Natural killer cell (primary cell): Measurements from ENCODE around the gene DEPP1. TPM values are rescaled to one million over a fixed set of nuclear protein-coding genes. Genes with fewer than 3 reads are reported as not detected.
"Not testable (repeated sequence)": the region's sequence is repeated elsewhere in the genome, so short reads cannot be mapped to it uniquely, and the experiment has no call there.

Experiments
- ATAC-seq, 3 donors: fragments of 150-1000 bp in 2 of 3; fragments of 200-7000 bp in 1 of 3; cut with Tn5 transposase; 1 replicate in 1 of 3; 2 replicates in 2 of 3; pipeline ENCODE4 v1.10.0; 2021; ENCODE audit warnings: mild to moderate bottlenecking in 2 of 3, moderate library complexity in 2 of 3
- DNase-seq, 2 donors: peaks; one replicate each; pipeline versions ENCODE4 v3.0.0 to v3.0.0-alpha.2; 2013 to 2021; ENCODE audit warnings: mixed read lengths in 1 of 2
- H3K27ac ChIP-seq: one replicate; pipeline ENCODE4 v1.5.1; 2013; ENCODE audit warnings: mild to moderate bottlenecking, low read length
- H3K27me3 ChIP-seq: one replicate; pipeline ENCODE4 v1.6.1; 2013; ENCODE audit warnings: low read length; ENCODE audit not compliant: control insufficient read depth, insufficient read depth
- H3K36me3 ChIP-seq: one replicate; pipeline ENCODE4 v1.6.1; 2013; ENCODE audit warnings: low read length; ENCODE audit not compliant: control insufficient read depth, insufficient read depth
- H3K4me1 ChIP-seq: one replicate; pipeline ENCODE4 v1.6.1; 2013; ENCODE audit warnings: low read length; ENCODE audit not compliant: control insufficient read depth, insufficient read depth
- H3K4me3 ChIP-seq: one replicate; pipeline ENCODE4 v1.5.1; 2013; ENCODE audit warnings: low read length
- H3K9me3 ChIP-seq: one replicate; pipeline ENCODE4 v1.6.1; 2013; ENCODE audit warnings: low read length; ENCODE audit not compliant: control insufficient read depth, insufficient read depth
- H3K27ac Mint-ChIP-seq, 2 donors: one replicate each; pipeline ENCODE4 v1.8.0; 2022; ENCODE audit warnings: mild to moderate bottlenecking in 2 of 2, mixed read lengths in 2 of 2, moderate library complexity in 1 of 2
- H3K27me3 Mint-ChIP-seq, 2 donors: one replicate each; pipeline ENCODE4 v1.8.0; 2022; ENCODE audit warnings: low read depth in 2 of 2, mixed read lengths in 2 of 2
- H3K36me3 Mint-ChIP-seq: one replicate; pipeline ENCODE4 v1.8.0; 2022; ENCODE audit warnings: mixed read lengths
- H3K4me1 Mint-ChIP-seq, 2 donors: one replicate each; pipeline ENCODE4 v1.8.0; 2022; ENCODE audit warnings: mixed read lengths in 2 of 2
- H3K4me3 Mint-ChIP-seq: one replicate; pipeline ENCODE4 v1.8.0; 2022; ENCODE audit warnings: mild to moderate bottlenecking, moderate library complexity, mixed read lengths
- H3K9me3 Mint-ChIP-seq, 2 donors: one replicate each; pipeline ENCODE4 v1.8.0; 2022; ENCODE audit warnings: mixed read lengths in 2 of 2
- WGBS: methylation state at CpG from one replicate; pipeline ENCODE4 v1.1.7; 2013; ENCODE audit warnings: missing lambda C conversion rate; ENCODE audit not compliant: insufficient coverage; 5-methylcytosine and 5-hydroxymethylcytosine counted together
- intact Hi-C: fragments of 100-400 bp; cut with micrococcal nuclease; formaldehyde crosslinking; loops from one replicate; pipeline ENCODE4 v1.14.2; 2022
- total RNA-seq, 4 donors: library from RNA; stranded (reverse); fragments of 120-200 nt in 1 of 4; gene quantifications; one replicate each; pipeline versions ENCODE4 v1.2.3 to v1.2.4, GENCODE V29; 2013 to 2022
- TF ChIP-seq, protein P1 (sequence below): fragments of 200-600 bp; IDR thresholded peaks from one replicate; pipeline ENCODE4 v1.8.0; 2022; ENCODE audit warnings: antibody characterized with exemption

The DEPP1 gene
- total RNA-seq = not detected
- 0.07 TPM for total RNA-seq (2013)

GRCh38 chr10:44978570-44979280 lies at the start of gene DEPP1:
Gene DEPP1, minus strand, starts transcription at chr10:44978809. Its CDS starts 779 bp downstream, at chr10:44978030.
- Mint-ChIP-seq H3K27ac (no peak within 1 kb of the TSS), H3K36me3 (no peaks in the 10 kb centered on the region), H3K9me3 (no peaks in the 10 kb centered on the region), H3K4me1 (peaks cover 15 to 16% of the 10 kb centered on the region in 2 donors), H3K4me3 (no peak within 1 kb of the TSS), H3K27me3 (no peaks in the 10 kb centered on the region)
- no peak for ATAC-seq
- intact Hi-C loops = no loop called here
- TF ChIP-seq, protein P1, sequence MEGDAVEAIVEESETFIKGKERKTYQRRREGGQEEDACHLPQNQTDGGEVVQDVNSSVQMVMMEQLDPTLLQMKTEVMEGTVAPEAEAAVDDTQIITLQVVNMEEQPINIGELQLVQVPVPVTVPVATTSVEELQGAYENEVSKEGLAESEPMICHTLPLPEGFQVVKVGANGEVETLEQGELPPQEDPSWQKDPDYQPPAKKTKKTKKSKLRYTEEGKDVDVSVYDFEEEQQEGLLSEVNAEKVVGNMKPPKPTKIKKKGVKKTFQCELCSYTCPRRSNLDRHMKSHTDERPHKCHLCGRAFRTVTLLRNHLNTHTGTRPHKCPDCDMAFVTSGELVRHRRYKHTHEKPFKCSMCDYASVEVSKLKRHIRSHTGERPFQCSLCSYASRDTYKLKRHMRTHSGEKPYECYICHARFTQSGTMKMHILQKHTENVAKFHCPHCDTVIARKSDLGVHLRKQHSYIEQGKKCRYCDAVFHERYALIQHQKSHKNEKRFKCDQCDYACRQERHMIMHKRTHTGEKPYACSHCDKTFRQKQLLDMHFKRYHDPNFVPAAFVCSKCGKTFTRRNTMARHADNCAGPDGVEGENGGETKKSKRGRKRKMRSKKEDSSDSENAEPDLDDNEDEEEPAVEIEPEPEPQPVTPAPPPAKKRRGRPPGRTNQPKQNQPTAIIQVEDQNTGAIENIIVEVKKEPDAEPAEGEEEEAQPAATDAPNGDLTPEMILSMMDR = no peak
- Histone ChIP-seq H3K36me3 (no peaks in the 10 kb centered on the region), H3K4me1 (peaks cover 15% of the 10 kb centered on the region), H3K4me3 (no peak within 1 kb of the TSS), H3K9me3 (no peaks in the 10 kb centered on the region), H3K27ac (no peak within 1 kb of the TSS), H3K27me3 (no peaks in the 10 kb centered on the region)
- peak in 1 of 2 donors; percentile 26 for DNase-seq
- WGBS = 42% methylated on average over 12 of the region's 12 CpGs

DNA sequence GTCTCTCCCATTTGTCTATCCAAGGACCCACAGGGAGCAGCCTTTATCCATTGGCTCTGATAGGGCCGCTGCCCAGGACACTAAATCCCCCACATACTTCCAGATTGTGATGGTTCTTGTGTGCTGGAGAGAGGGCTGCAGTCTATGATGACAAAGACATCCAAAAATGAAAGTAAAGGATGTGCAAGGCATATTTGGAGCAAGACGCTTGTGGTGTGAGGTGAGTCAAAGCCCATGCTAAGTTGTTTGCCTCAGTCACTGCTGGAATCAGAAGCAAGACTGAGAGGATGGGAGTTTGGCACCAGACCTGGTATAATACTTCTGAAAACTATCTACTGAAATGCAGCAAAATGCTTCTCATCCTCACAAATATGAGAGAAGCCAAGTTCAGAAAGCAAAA lies 44.8 kb upstream of the DEPP1 start:
- WGBS = 75% methylated on average over 1 of the region's 2 CpGs
- H3K4me3 Mint-ChIP-seq = no peak overlapping the region
- Histone ChIP-seq H3K9me3 (no peaks in the 10 kb centered on the region), H3K36me3 (no peaks in the 10 kb centered on the region), H3K4me1 (no peaks in the 10 kb centered on the region), H3K27ac (no peak overlapping the region), H3K27me3 (no peaks in the 10 kb centered on the region), H3K4me3 (no peak overlapping the region)
- DNase-seq (no peak), ATAC-seq (no peak)
- H3K27ac Mint-ChIP-seq = no peak overlapping the region
- TF ChIP-seq, protein P1 = no peak
- no peaks in the 10 kb centered on the region for H3K27me3 Mint-ChIP-seq
- peaks cover 7% of the 10 kb centered on the region for H3K36me3 Mint-ChIP-seq
- H3K4me1 Mint-ChIP-seq = peaks cover 0 to 6% of the 10 kb centered on the region in 2 donors
- peaks cover 2 to 12% of the 10 kb centered on the region in 2 donors for H3K9me3 Mint-ChIP-seq
- intact Hi-C loops = no loop called here

GRCh38 chr10:45015590-45015989 lies 37.0 kb upstream of the DEPP1 start:
- Mint-ChIP-seq H3K27ac (no peak overlapping the region), H3K4me1 (no peaks in the 10 kb centered on the region), H3K9me3 (no peaks in the 10 kb centered on the region), H3K36me3 (no peaks in the 10 kb centered on the region), H3K4me3 (no peak overlapping the region), H3K27me3 (no peaks in the 10 kb centered on the region)
- Histone ChIP-seq H3K27ac (no peak overlapping the region), H3K4me1 (no peaks in the 10 kb centered on the region), H3K4me3 (no peak overlapping the region), H3K9me3 (no peaks in the 10 kb centered on the region), H3K27me3 (no peaks in the 10 kb centered on the region), H3K36me3 (no peaks in the 10 kb centered on the region)
- TF ChIP-seq, protein P1 = no peak
- WGBS = 58% methylated on average over 1 of the region's 2 CpGs
- ATAC-seq = no peak
- intact Hi-C loops = no loop called here
- DNase-seq = no peak

- H3K9me3 Mint-ChIP-seq, H3K4me3 ChIP-seq, H3K27ac Mint-ChIP-seq, H3K9me3 ChIP-seq, DNase-seq, ATAC-seq, H3K4me1 Mint-ChIP-seq, H3K4me1 ChIP-seq, H3K27me3 ChIP-seq, intact Hi-C loops, H3K27ac ChIP-seq, H3K36me3 Mint-ChIP-seq, H3K36me3 ChIP-seq, H3K4me3 Mint-ChIP-seq, H3K27me3 Mint-ChIP-seq: not testable (repeated sequence)
- WGBS = 91% methylated on average over 8 of the region's 10 CpGs
Measured at GRCh38 chr10:45014557-45014956, 35.9 kb upstream of the DEPP1 start.
